HuH-7.5 (cell line): ENCODE data around the gene GHRHR.

Experiments used
- DNase-seq: peaks from one replicate; pipeline ENCODE4 v3.0.0; 2011; ENCODE audit warnings: low spot score

Gene GHRHR

GRCh38 chr7:31004393-31004792 is 40.6 kb downstream of the GHRHR start:
- no peak for DNase-seq

GRCh38 chr7:31006857-31007256 is 43.1 kb downstream of the GHRHR start:
- no peak for DNase-seq

GRCh38 chr7:31007634-31008033 is 43.9 kb downstream of the GHRHR start:
- no peak for DNase-seq

- DNase-seq: no peak
Measured at GRCh38 chr7:31014826-31015225, 51.1 kb downstream of the GHRHR start.

- DNase-seq: no peak
Measured at GRCh38 chr7:31017032-31017675, 53.4 kb downstream of the GHRHR start.

GRCh38 chr7:31017721-31018120 is 54.0 kb downstream of the GHRHR start:
- no peak for DNase-seq

- no peak for DNase-seq
Measured at GRCh38 chr7:31019509-31019908, 55.8 kb downstream of the GHRHR start.

GRCh38 chr7:31020161-31020560 is 56.4 kb downstream of the GHRHR start:
- DNase-seq: no peak

- no peak for DNase-seq
Measured at GRCh38 chr7:31020652-31021051, 56.9 kb downstream of the GHRHR start.

- no peak for DNase-seq
Measured at GRCh38 chr7:31022117-31022516, 58.4 kb downstream of the GHRHR start.

GRCh38 chr7:31022726-31023125 is 59.0 kb downstream of the GHRHR start:
- DNase-seq: no peak

GRCh38 chr7:31023877-31024276 is 60.1 kb downstream of the GHRHR start:
- no peak for DNase-seq

- DNase-seq: no peak
Measured at GRCh38 chr7:31027161-31027965, 63.6 kb downstream of the GHRHR start.

GRCh38 chr7:31028006-31028405 is 64.3 kb downstream of the GHRHR start:
- no peak for DNase-seq

- DNase-seq: no peak
Measured at GRCh38 chr7:31028417-31028992, 64.8 kb downstream of the GHRHR start.
